GM12878 (cell line): ENCODE measurements around the gene OR4D2. TPM values are rescaled to one million over a fixed set of nuclear protein-coding genes. Genes with fewer than 3 reads are reported as not detected.

Experiments
- ATAC-seq: fragments of 200-7000 bp; cut with Tn5 transposase; 3 replicates; pipeline ENCODE4 v1.9.1; 2020; ENCODE audit warnings: mild to moderate bottlenecking, moderate library complexity
- BruUV-seq: library from RNA; stranded (reverse); fragments of 400-500 nt; replicated peaks from 2 replicates; lab custom pipeline; 2021; lab: Mats Ljungman, UMichigan
- CTCF ChIA-PET: fragments of 300-600 bp; sonication (Branson Sonifier 250); formaldehyde crosslinking; extraction: SDS; loops from one replicate; lab custom pipeline; 2021; ENCODE audit warnings: inconsistent platforms; lab: Yijun Ruan, JAX
- POLR2A ChIA-PET: fragments of 350-600 bp; formaldehyde crosslinking; extraction: SDS; loops from one replicate; lab custom pipeline; 2021; ENCODE audit warnings: inconsistent platforms; lab: Charles Lee
- RAD21 ChIA-PET: fragments of 300-600 bp; sonication (Branson Sonifier 250); formaldehyde crosslinking; loops from one replicate; lab custom pipeline; 2023; ENCODE audit warnings: antibody characterized with exemption; ENCODE audit not compliant: unreplicated experiment; lab: Charles Lee
- SMC1A ChIA-PET: fragments of 300-600 bp; sonication (Branson Sonifier 250); formaldehyde crosslinking; loops from one replicate; lab custom pipeline; 2023; ENCODE audit not compliant: unreplicated experiment, uncharacterized antibody; lab: Charles Lee
- DNase-seq: peaks from one replicate; pipeline ENCODE4 v3.0.0-alpha.2; 2011; ENCODE audit warnings: low read depth, low spot score
- FAIRE-seq: peaks from 3 replicates; lab custom pipeline; 2011; peaks lifted over from hg19 to GRCh38; lab: Jason Lieb, UNC
- H2AFZ ChIP-seq: 2 replicates; pipeline ENCODE4 v1.6.0; 2011; ENCODE audit warnings: low read depth, low read length, control low read depth; ENCODE audit not compliant: control insufficient read depth
- H3K27ac ChIP-seq: 2 replicates; pipeline ENCODE4 v1.5.1; 2011; ENCODE audit warnings: control low read depth; ENCODE audit not compliant: control insufficient read depth, insufficient read depth
- H3K27me3 ChIP-seq, 2 experiments: replicated peaks in 1 of 2; 2 replicates each; pipeline versions ENCODE4 v1.6.0 to v1.6.1; 2011; ENCODE audit warnings: low read length in 1 of 2; ENCODE audit not compliant: control insufficient read depth in 2 of 2, insufficient read depth in 2 of 2
- H3K36me3 ChIP-seq, 2 experiments: 2 replicates each; pipeline ENCODE4 v1.5.1; 2011; ENCODE audit warnings: low read length in 1 of 2; ENCODE audit not compliant: control insufficient read depth in 2 of 2, insufficient read depth in 2 of 2
- H3K4me1 ChIP-seq: 2 replicates; pipeline ENCODE4 v1.6.1; 2011; ENCODE audit warnings: mild to moderate bottlenecking, low read length, moderate library complexity, mixed read lengths; ENCODE audit not compliant: control insufficient read depth, insufficient read depth
- H3K4me2 ChIP-seq: 2 replicates; pipeline ENCODE4 v1.6.0; 2011; ENCODE audit warnings: control low read depth; ENCODE audit not compliant: control insufficient read depth, insufficient read depth
- H3K4me3 ChIP-seq: fragments of 200-600 bp; sonication (generic); 2 replicates; pipeline ENCODE4 v1.5.1; 2016
- H3K79me2 ChIP-seq: 2 replicates; pipeline ENCODE4 v1.6.0; 2011; ENCODE audit warnings: low read length; ENCODE audit not compliant: control insufficient read depth, insufficient read depth
- H3K9ac ChIP-seq: 2 replicates; pipeline ENCODE4 v1.8.0; 2011; ENCODE audit warnings: low read length, control low read depth, mixed read lengths; ENCODE audit not compliant: control insufficient read depth, insufficient read depth
- H3K9me3 ChIP-seq: replicated peaks from 3 replicates; pipeline ENCODE4 v1.5.1; 2011; ENCODE audit warnings: mild to moderate bottlenecking, low read length; ENCODE audit not compliant: control insufficient read depth, insufficient read depth
- H4K20me1 ChIP-seq: 2 replicates; pipeline ENCODE4 v1.6.0; 2011; ENCODE audit not compliant: control insufficient read depth, insufficient read depth
- CBFB ChIP-seq: IDR thresholded peaks from 2 replicates; pipeline ENCODE4 v1.6.1; 2016; ENCODE audit warnings: antibody characterized with exemption, low read depth
- DPF2 ChIP-seq: fragments of 450-650 bp; IDR thresholded peaks from 2 replicates; pipeline ENCODE4 v1.6.1; 2017; ENCODE audit warnings: mild to moderate bottlenecking
- ETV6 ChIP-seq, 2 experiments: fragments of 450-650 bp in 1 of 2; IDR thresholded peaks in 1 of 2; conservative IDR thresholded peaks in 1 of 2; 2 replicates each; pipeline ENCODE4 v1.6.1; 2014; ENCODE audit warnings: antibody characterized with exemption in 1 of 2, borderline replicate concordance in 1 of 2, low read depth in 1 of 2, mild to moderate bottlenecking in 1 of 2, moderate library complexity in 1 of 2
- KAT2A ChIP-seq: conservative IDR thresholded peaks from 2 replicates; pipeline ENCODE4 v1.6.1; 2011; ENCODE audit warnings: low read depth, low read length; ENCODE audit not compliant: control insufficient read depth
- KLF5 ChIP-seq: fragments of 450-650 bp; IDR thresholded peaks from 2 replicates; pipeline ENCODE4 v1.6.1; 2014; ENCODE audit warnings: mild to moderate bottlenecking; ENCODE audit not compliant: partially characterized antibody
- NRF1 ChIP-seq: conservative IDR thresholded peaks from 2 replicates; pipeline ENCODE4 v1.6.1; 2011; ENCODE audit warnings: mild to moderate bottlenecking, low read depth, low read length, improper control_type of control experiment
- SMAD5 ChIP-seq: IDR thresholded peaks from 2 replicates; pipeline ENCODE4 v1.6.1; 2016; ENCODE audit warnings: antibody characterized with exemption, low read depth
- SP1 ChIP-seq: IDR thresholded peaks from one replicate; pipeline ENCODE4 v1.6.1; 2011; ENCODE audit warnings: low read depth, low read length
- SUZ12 ChIP-seq: fragments of 200-600 bp; sonication (generic); IDR thresholded peaks from one replicate; pipeline ENCODE4 v1.6.1; 2018; ENCODE audit warnings: antibody characterized with exemption, mild to moderate bottlenecking; ENCODE audit not compliant: unreplicated experiment
- WGBS: methylation state at CpG from one replicate; pipeline ENCODE4 v1.1.6; 2016; ENCODE audit warnings: low lambda C conversion rate; ENCODE audit not compliant: insufficient replicate concordance, insufficient coverage; ENCODE audit errors: missing lambda C conversion rate; 5-methylcytosine and 5-hydroxymethylcytosine counted together
- in situ Hi-C: fragments of 300-500 bp; cut with MboI; formaldehyde crosslinking; loops from 9 replicates; pipeline ENCODE4 v1.14.3; 2018; ENCODE audit warnings: mixed read lengths
- intact Hi-C: fragments of 100-400 bp; cut with micrococcal nuclease; formaldehyde crosslinking; loops from one replicate; pipeline ENCODE4 v1.14.2; 2022; ENCODE audit not compliant: unreplicated experiment
- polyA plus RNA-seq, 11 experiments: library from polyadenylated mRNA; depleted of rRNA in 4 of 11; unstranded in 6 of 11; stranded (reverse) in 5 of 11; fragments of >200 nt; fragmentation: Nextera tagmentation in 4 of 11; fragmentation: Illumina TruSeq in 1 of 11; extraction: Ambion mirVana in 4 of 11; extraction: Trizol in 1 of 11; gene quantifications; 1 replicate in 1 of 11; 2 replicates in 10 of 11; pipeline versions ENCODE4 v1.2.1 to v1.2.3, GENCODE V29; 2011 to 2016; ENCODE audit warnings: inconsistent platforms in 2 of 11, missing spikeins in 2 of 11, low read depth in 1 of 11
- total RNA-seq, 4 experiments: library from RNA; depleted of rRNA in 3 of 4; stranded (reverse); fragments of >200 nt in 3 of 4; fragmentation: Illumina TruSeq in 1 of 4; extraction: Trizol in 1 of 4; gene quantifications; 2 replicates each; pipeline versions ENCODE4 v1.2.1 to v1.2.3, GENCODE V29; 2013 to 2021
- TF ChIP-seq, protein P1 (sequence below): fragments of 450-650 bp; IDR thresholded peaks from 2 replicates; pipeline ENCODE4 v1.6.1; 2016; ENCODE audit warnings: mild to moderate bottlenecking, moderate library complexity, borderline replicate concordance

Gene OR4D2
- total and polyA plus RNA-seq, 10 of the 15 experiments (the other 5 are each of a cell fraction or from before 2014, with no cell fraction given) = 0.04 TPM; not detected in 9

DNA sequence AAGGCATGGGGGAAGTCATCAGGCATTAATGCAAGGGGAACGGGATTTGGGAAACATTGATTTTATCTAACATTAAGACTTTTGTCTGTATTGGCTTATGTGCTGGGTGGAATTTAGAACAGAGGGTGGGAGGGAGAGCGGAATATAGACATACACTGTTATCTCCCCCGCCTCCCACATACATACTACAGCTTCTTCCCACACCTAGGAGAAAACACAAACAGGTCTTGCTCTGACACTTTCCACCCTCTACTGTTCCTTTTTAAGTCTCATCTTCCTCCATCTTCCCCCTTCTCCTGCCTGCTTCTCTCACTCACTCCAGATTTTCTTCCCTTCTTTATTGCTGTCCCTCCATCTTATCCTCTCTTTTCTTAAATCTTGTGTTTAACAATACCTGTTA, 18.2 kb upstream of the OR4D2 start:
- peaks cover 2 to 7% of the 10 kb centered on the region in 2 experiments for H3K27me3 ChIP-seq
- ChIA-PET CTCF (interaction anchor here (0.9 kb wide), 1 partner anchor 14 kb away, joined by 3 read pairs; no protein-coding TSS in a partner anchor), POLR2A (no interaction called here), RAD21 (no interaction called here), SMC1A (no interaction called here)
- H3K9ac ChIP-seq = no peak overlapping the region
- no peaks in the 10 kb centered on the region for H3K4me1 ChIP-seq
- DNase-seq = no peak
- no peaks in the 10 kb centered on the region for H3K79me2 ChIP-seq
- no peak overlapping the region for H3K27ac ChIP-seq
- FAIRE-seq = no peak
- no peaks in the 10 kb centered on the region for H3K36me3 ChIP-seq
- ATAC-seq = no peak
- no peak overlapping the region for H3K4me3 ChIP-seq
- H3K9me3 ChIP-seq = no peaks in the 10 kb centered on the region; the same call in 1 of the 3 replicates
- BruUV-seq = no TSS peak
- in situ Hi-C loops = no loop called here
- TF ChIP-seq DPF2 (no peak), CBFB (no peak), ETV6 (conservative IDR thresholded peaks at IDR 0.05 in 1 of 2, IDR thresholded peaks at IDR 0.05 in 1 of 2; ENCODE audit: borderline replicate concordance in 1 of 2, low read depth in 1 of 2) (no peak), KAT2A (no peak), SP1 (no peak), SMAD5 (no peak), NRF1 (no peak), KLF5 (no peak), SUZ12 (no peak)
- TF ChIP-seq, protein P1, sequence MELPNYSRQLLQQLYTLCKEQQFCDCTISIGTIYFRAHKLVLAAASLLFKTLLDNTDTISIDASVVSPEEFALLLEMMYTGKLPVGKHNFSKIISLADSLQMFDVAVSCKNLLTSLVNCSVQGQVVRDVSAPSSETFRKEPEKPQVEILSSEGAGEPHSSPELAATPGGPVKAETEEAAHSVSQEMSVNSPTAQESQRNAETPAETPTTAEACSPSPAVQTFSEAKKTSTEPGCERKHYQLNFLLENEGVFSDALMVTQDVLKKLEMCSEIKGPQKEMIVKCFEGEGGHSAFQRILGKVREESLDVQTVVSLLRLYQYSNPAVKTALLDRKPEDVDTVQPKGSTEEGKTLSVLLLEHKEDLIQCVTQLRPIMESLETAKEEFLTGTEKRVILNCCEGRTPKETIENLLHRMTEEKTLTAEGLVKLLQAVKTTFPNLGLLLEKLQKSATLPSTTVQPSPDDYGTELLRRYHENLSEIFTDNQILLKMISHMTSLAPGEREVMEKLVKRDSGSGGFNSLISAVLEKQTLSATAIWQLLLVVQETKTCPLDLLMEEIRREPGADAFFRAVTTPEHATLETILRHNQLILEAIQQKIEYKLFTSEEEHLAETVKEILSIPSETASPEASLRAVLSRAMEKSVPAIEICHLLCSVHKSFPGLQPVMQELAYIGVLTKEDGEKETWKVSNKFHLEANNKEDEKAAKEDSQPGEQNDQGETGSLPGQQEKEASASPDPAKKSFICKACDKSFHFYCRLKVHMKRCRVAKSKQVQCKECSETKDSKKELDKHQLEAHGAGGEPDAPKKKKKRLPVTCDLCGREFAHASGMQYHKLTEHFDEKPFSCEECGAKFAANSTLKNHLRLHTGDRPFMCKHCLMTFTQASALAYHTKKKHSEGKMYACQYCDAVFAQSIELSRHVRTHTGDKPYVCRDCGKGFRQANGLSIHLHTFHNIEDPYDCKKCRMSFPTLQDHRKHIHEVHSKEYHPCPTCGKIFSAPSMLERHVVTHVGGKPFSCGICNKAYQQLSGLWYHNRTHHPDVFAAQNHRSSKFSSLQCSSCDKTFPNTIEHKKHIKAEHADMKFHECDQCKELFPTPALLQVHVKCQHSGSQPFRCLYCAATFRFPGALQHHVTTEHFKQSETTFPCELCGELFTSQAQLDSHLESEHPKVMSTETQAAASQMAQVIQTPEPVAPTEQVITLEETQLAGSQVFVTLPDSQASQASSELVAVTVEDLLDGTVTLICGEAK = no peak
- TF ChIP-seq, all 136 proteins: peak for 0
- H4K20me1 ChIP-seq = no peaks in the 10 kb centered on the region
- intact Hi-C loops = no loop called here
- no peak overlapping the region for H3K4me2 ChIP-seq
- WGBS = 43% methylated on average over 3 of the region's 3 CpGs
- no peak overlapping the region for H2AFZ ChIP-seq
